HG03442 (cell line): Measurements from ENCODE around the gene PANX3.

Experiments
- ATAC-seq: cut with Tn5 transposase; IDR thresholded peaks from one replicate; pipeline ENCODE4 v1.9.1; 2021; ENCODE audit warnings: mild to moderate bottlenecking, moderate library complexity; ENCODE audit not compliant: unreplicated experiment

The PANX3 gene

DNA sequence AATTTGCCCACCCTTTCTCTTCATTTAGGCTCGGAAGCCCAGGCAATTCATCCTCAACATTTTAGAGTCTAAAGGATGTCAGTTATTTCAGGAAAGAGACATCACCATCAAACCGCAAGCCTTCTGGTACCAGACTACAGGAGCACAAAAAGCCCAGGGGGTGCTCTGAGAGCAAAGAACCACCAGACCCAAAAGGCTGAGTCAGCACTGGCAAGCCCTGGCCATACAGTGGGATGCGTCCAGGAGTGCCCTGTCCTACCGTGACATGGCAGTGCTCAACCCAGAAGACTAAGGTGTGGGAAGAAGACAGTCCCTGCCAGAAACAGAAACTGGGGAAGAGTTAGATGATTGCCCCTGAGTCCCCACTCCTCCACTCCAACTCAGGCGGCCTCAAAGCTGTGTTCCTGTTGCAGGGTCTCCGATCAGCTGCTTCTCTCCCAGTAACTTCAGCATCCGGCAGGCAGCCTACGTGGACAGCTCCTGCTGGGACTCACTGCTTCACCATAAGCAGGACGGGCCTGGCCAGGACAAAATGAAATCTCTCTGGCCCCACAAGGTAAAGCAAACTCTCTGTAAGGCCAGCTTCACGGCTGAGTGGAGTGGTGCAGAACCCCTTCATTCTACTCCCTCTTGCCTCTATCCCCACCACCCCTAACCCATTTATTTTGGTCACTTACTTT lies 1.5 kb downstream of the PANX3 start:
- no peak for ATAC-seq

DNA sequence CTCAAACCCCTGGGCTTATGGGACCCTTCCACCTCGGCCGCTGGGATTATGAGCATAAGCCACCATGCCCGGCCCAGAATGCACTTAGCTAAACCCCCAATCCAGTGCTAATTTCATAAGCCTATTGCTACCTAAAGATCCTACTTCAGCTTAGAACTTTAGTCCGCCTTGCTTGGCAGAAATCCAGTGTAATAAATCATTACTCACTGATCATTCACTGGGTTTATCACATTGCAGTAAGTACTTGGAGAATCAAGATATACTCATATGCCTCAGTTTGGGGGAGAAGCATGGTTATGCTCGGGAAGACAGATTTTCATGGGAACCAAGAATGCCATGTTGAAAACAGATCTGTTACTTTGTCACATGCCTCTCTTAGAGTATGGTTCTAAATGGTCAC lies 7.6 kb downstream of the PANX3 start:
- ATAC-seq: no peak

DNA sequence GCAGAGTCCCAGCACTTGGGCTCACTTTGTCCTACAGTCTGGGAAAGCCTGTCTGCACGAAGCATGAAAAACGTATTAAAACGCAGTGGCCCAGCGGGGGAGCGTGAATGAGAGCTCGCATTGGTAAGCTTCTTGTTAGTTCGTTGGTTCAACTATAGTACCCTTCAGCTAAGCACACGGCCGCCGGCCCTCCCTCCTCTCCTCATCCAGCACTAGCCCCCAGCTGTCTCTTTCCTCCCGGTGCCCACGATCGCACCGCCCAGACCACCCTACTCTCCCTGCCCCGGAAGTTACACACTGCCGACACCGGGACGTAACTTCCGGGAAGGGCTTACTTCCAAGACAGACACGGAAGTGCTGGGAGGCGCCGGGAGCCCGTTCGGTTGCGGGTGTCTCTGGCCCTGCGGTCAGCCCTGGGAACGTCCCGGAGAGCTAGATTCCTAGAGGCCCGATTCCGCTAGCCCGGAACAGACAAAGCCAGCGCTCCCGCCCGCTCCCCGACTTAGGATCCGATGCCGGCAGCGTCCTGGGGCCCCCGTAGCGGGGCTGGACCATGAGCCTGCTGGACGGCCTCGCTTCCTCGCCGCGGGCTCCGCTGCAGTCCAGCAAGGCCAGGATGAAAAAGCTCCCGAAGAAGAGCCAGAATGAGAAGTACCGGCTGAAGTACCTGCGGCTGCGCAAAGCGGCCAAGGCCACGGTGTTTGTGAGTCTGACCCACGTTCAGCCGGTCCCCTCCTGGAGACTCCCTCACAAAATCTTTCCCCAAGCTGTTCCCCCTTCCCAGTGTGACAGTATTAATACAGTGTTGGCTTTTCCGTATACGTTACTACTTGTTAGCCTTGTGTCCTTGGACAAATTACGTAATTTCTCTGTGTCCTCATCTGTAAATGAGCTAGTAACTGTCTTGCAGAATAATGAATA lies 11.6 kb downstream of the PANX3 start, which contains the start of gene TBRG1:
Gene TBRG1, plus strand, starts transcription at position 334 of the 921 bp plus-strand sequence. Its CDS starts 220 bp downstream, at position 554.
- ATAC-seq: peak; percentile 99

DNA sequence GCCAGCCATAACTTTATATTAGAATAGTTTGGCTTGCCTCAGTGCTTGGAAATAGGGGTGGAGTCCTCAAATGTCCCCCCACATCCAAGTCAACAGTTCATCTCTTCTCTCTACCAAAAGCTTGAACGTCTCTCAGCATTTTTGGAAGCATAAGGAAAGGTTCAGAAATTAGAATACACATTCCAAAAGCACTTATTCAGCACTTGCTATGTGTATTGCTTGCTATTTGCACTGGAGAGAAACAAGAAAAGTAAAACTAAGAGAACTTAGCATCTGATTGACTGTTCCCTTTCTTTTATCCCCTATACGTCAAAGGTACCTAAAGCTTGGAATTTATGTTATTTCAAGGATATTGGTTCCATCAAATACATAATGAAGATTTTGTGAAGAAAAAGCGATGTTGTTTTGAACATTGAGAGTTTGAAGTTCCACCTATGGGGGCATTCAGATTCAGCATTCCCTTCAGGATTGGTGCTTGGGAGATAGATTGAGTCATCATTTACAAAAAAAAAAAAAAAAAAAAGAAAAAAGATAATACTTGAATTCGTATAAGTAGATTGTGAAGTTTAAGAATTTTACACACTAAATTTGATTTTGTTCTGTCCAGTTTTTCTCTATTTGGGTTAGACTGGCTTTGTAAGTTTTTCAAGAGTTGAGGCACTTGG lies 12.8 kb downstream of the PANX3 start:
- no peak for ATAC-seq

DNA sequence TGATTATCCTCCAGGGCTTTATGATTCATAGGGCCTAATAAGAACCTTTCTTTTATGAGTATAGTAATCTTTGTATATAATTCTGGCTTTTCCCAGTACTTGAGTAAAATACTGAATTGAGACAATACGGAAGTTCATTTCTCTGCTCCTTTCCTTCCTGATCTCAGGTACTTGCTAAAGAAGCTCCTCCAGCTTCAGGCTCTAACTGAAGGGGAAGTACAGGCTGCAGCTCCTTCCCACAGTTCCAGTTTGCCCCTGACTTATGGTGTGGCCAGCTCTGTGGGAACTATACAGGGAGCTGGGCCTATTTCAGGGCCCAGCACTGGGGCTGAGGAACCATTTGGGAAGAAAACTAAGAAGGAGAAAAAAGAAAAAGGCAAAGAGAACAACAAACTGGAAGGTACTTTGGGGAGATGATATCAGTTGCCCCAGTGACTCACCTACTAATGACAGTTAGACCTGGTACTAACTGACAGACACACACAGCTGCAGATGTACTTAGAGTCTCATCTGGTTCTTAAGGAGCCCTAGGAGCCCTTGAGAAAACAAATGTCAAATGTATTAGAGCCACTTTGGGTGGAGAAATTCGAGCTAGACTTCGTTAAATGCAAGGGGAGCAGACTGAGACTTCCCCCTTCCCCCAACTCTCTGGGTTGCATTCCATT lies 14.4 kb downstream of the PANX3 start:
- no peak for ATAC-seq

DNA sequence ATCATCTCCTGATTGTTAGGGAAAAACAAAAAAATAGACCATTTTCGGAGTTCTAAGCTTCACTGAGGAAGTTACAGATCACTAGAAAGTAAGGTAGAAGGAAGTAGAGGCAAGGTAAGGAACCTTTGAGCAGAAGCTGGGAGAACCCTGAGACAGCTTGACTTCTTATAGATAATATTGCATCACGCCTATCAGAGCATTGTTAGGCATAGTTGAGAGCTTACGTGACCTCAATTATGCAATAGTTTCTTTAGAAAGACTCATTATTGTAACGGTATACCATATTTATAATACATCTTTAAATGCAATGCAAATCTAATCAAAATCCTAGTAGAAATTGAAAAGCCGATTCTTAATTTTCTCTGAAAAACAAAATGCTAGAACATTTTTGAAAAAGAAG lies 16.3 kb downstream of the PANX3 start:
- no peak for ATAC-seq

DNA sequence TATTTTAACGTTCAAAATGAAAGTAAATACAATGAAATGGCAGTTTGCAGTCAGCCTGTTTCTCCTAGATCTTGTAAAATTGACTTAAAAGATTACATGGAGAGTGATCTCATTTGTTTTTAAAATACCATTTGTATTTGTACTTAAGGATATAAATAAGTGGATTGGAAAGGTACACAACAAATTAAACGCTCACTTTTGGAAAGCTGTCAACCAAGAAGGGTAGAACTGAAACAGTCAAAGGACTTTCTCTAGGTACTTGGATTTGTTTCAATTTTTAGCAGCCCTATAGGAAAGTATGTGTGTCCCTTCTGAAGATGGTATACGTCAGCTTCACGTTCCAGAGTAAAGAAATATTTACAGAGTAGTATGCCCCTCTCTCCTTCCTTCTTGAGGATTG lies 18.7 kb downstream of the PANX3 start:
- ATAC-seq: no peak

DNA sequence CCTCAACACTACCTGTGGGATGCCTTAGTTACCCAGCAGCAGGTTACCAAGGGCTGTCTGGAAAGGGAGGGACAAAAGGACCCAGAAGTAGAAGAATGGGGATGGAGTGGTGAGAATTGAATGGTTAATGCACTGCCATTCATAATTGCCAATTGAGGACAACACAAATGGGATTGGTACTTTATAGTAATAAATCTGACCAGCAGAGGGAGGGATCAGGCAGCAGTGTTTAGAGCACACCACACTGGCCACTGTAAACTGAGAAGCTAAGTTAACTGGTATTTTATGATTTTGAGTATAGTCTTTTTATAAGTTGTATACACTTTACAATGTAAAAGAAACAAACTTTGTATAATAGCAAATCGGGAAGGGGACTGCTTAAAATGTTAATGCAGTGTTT lies 22.1 kb downstream of the PANX3 start:
- ATAC-seq: no peak

DNA sequence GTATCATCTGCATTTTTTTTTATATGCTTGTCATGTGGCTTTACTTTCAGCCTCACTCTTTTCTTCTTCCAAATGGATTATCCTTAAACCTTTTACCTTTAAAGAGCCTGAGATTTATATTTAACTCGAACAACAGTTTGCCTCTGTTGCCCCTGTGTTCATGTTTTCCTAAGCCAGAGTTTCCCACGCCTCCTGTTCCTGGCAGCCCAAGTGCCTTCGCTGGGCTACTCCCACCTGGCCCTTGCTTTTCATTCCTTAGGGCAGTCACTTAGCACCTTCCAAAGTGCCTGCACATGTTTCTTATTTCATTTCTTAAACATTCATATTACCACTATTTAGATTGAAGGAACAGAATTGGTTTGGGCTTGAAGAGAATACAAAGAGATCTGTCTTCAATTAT lies 24.7 kb downstream of the PANX3 start:
- no peak for ATAC-seq

DNA sequence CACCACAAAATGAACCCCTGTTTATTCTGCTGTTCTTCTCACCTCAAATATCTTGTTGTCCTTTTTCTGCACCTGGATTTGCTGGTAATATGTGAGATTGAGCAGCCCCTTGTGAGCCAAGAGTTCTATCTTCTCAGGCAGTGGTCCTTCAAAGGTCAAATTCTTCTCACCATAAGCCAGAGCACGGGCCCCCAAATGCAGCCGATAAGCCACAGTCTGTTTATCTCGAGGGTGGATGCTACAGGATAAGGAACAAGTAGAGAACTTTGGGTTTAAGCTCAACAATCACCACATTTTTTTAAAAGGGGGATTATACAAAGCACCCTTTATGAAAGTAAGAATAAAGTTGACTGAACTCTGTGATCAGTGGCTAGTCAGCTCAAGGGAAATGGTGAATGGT lies 27.3 kb downstream of the PANX3 start:
- ATAC-seq: no peak

DNA sequence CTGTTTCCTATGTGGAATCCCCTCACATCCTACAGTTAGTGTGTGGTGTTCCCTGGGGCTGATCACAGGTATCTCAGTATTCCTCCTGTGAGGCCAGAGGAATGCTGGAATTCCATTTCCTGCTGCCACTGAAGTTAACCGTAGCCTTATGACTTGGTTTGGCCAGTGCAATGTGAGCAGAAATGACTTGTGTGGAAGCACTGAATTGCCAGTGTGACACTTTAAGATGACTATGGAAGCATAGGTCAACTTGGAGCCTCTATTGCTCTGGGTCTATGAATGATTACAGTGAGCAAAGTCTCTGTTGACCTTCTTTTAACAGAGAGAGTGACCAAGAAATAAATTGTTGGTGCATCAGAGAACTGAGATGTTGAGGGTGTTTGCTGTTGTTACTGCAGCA lies 28.0 kb downstream of the PANX3 start:
- ATAC-seq: no peak

DNA sequence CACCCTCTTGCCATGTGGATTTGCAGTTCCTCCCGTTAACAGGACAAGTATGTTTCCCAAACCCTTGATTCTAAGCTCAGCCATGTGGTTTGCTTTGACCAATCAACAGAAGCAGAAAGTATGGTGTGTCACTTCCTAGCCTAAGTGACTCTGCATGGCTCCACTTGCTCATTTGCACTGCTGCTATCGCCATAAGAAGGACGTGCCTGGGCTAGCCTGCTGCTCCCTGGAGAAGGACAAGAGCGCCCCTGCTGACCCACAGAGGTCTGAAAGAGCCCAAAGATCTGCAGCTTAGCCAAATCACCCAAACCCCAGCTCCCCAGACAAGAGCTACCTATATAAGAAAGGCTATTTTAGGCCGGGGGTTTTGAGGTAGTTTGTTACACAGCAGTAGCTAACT lies 29.4 kb downstream of the PANX3 start:
- no peak for ATAC-seq

DNA sequence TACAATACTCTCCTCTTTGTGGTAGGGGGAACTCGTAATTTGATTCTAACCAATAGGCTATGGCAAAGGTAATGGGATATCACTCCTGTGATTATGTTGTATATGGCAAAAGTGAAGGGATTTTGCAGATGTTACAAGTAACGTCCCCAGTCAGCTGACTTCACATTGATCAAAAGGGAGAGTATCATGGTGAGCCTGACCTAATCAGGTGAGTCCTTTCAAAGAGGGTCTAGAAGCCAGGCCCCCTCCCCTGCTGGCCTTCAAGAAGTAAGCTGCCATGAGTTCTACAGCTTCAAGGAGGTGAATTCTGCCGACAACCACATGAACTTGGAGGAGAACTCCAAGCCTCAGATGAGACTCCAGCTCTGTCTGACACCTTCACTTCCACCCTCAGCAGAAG lies 31.4 kb downstream of the PANX3 start:
- no peak for ATAC-seq

DNA sequence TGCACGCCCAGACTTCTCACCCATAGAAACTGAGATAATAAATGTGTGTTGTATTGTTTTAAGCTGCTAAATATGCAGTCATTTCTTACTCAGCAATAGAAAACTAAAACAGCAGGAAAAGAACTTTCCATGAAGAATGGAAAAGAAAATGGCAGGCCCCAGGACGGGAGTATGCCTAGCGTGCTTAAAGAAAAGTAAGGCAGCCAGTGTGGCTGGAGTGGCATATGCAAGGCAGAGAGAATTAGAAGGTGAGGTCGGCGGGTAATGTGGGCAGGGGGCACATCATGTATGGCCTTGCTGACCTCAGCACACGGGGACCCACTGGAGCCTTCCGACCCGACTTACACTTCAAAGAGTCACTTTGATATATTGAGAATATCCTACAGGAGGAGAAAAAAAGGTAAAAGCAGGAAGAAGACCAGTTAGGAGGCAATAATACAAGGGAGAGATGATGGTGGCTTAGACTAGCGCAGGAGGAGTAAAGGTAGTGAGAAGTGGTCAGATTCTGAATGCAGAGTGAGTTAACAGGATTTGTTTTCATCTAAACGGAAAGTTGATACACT lies 31.9 kb downstream of the PANX3 start:
- ATAC-seq: no peak

DNA sequence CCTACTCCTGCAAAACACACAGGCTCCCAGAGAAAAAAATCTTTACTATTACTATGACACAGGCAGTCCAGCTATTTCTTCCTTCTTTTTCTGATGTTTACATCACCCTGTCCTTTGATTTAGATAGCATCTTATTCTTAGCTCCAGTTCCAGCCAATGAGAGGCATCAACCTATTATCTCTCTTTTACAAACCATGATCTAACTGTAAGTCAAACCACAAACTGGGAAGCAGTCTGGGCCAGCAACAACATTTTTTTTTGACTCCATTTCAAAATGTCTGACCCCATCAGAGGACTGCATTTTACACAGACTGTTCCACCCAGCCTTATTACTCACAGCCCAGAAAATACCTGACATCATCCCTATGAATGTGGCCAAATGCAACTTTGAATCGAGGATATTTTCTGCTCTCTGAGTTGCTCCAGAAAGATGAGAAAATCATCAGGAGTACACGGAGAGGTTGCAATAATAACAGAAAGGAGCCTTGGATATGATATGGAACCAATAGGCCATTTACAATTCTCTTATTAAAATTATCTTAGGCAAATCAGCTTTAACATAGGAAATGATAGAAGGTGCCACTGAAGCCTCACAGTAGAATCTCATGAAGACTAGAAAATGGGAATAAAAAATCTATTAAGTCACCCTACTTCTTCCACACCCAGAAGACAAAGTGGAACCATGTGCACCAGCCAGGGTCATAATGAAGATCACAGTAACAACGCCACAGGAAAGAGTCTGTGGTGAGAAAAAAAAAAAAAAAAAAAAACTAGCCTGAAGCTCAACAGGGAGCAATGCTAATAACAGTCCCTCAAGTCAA lies 32.6 kb downstream of the PANX3 start:
- ATAC-seq: no peak

DNA sequence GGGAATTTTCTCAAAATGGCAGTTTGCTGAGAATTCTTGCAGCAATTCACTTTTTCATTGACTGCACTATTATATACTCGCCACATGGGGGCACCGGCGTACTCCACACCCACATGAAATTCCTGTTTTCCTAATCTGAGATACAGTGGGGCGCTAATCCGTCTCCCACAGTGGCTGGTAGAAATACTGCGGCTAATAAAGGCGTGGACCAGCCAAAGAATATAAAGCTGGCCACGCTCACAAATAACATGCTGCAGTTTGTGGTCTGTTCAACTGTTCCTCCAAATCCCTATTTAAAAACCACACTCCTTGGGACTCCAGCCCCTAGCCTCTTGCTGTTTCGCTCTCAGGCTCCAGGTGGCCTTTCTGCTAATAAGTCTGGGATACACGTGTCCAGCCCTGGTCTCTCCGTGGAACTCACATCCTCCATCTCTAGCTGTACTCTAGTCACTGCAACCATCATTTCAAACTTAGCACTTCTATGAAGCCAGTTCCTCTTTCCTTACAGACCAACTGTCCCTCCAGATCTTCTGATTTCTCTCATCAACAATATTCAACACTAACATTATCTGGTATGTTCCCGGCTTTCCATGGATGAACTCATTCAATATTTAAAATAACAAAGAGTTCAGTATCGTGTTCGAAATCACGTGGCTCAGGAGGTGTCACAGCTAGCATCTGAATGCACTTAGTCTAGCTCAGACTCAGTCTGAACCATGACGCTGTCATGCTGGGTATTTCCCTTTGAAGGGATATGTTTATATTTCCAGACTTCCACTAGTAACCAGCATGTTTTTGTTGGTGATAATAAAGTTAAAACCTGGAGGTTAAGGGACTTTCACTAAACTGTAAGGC lies 33.4 kb downstream of the PANX3 start:
- no peak for ATAC-seq

DNA sequence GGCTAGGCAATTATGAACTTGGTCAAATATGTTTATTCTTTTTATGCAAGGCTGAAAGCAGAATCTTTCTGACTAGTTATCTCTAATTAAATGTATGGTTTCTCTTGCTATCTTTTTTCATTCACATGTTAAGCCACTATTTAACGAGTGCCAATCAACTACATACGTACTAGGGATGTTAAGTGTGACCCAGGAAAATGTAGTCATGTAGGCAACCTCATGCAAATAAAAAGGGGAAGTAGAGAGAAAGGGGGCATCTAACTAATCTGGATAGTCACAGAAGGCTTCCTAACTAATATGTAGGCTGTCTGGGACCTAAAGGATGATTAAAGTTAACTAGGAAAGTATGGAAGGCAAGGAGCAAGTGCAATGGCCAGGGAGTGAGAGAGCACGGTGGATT lies 34.9 kb downstream of the PANX3 start:
- ATAC-seq: no peak

DNA sequence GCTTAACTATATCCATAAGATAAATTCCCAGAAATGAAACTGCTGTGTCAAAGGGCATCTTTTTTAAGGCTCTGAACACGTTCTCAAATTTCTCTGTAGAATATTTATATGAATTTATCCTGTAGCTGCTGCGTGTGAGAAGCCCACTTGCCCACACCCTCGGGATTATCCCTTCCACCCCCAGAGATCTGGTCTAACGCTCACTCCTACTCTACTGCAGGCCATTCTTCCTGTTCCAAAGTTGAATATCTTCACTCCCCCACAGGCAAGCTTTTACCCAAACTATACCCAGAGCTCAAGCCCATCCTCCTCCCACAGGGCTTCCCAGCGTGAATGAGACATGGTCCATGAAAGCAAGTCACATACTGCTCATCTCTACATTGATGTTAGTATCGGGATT lies 37.4 kb downstream of the PANX3 start:
- ATAC-seq: no peak
